Measurements from ENCODE around the gene PRKD1.

The PRKD1 gene

DNA sequence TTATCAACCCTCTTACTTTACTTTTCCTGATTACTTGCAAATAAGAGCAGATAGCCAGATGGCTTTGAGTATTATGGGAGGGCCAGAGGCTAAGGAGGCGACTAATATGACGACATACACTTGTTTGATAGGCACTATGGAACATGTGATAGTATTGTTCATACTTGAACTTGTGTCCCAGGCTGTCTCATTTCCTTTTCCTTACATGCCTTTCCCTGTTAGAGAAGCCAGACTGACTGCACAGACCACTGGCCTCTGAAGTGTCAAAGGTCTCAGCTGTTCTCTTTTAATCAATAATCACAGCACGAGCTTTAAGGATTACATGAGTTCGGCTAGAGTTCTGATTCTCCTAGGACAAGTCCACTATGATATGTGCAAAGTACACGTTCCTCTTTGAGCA, 326.0 kb downstream of the PRKD1 start:
- DNase-seq (ENCODE audit: low read depth), result peak; percentile 47

DNA sequence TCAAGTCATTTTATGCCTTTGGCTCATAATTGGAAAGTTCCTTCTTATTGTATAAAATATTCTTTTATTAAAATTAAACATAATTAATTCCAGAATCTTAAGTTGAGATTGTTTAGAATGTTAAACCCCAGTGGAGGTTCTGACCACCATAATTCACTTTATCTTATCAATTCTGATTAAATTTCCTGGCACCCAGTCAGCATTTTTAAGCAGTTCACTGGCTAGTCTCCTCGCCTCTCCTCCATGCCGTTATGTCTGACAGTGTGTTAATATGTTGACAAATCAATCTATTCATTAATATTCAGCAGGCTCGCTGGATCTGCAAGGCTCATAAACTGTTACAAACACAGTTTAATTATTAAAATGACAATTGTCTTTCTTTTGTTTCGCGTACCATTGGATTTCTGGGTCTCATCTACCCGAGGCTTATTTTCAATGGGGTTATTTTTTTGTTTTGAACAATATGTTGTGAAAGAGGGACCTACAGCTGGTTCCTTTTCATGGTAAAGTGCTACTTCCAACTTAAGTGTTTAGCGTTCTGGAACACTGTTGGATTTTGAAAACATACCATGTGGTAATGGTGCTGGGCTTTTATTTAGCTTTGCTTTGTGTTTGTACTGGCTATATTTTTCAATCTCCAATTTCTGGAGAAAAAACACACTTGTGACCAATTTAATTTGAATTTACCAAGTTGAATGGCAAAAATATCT, 339.7 kb downstream of the PRKD1 start:
- no peak for DNase-seq (ENCODE audit: low read depth)

DNA sequence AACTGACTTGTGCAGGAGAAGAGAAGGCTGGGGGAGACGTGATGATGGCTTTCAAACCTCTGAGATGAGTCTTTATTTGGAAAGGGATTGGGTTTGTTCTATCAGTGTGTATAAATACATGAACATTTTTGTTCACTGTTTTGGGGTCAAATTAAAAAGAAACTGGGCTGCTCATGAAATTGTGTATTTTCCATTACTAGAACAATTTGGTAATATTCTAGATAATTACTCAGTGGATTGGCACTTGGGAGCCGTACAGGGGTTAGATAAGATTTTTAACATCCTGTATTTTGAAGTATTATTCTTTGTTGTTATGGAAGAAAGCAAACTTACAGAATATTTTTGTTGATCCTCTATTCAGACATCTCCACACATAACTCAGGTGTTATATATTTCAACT, 340.6 kb downstream of the PRKD1 start:
- DNase-seq (ENCODE audit: low read depth), result no peak

DNA sequence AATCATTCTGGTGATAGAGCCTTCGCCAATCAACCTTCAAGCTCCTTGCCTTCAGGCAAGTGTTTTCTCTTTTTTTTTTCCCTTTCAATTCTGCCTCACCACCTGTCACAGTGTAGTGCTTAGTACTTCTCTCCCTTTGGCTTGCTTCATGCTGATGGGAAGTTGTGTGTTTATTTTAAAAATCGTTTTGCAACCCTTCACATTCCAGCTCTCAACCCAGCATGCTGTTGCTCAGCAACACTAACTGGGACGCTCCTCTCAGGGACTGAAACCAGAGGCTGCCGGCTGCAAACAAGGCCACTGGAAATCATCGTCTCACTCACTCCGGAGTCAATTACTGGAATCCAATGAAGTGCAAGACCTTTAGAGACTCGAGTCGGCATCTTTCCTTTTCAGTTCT, 342.7 kb downstream of the PRKD1 start:
- DNase-seq (ENCODE audit: low read depth), result peak; percentile 48

DNA sequence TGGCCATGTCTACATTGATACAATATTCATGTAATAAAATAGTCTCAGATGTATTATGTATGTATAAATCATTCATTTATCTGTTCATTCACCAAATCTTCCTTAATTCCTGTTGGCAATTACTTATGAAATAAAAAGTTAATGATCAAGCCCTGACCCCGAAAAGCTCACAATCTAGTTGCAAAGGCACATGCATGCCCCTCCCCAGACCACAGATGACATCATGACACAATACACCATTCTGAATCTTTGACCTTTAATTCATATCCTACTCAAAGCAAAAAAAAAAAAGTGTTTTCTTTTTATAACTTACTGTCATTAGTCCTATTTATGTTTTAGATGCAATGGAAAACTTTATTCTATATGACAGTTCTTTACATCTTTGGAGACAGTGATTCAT, 346.9 kb downstream of the PRKD1 start:
- no peak for DNase-seq (ENCODE audit: low read depth)

DNA sequence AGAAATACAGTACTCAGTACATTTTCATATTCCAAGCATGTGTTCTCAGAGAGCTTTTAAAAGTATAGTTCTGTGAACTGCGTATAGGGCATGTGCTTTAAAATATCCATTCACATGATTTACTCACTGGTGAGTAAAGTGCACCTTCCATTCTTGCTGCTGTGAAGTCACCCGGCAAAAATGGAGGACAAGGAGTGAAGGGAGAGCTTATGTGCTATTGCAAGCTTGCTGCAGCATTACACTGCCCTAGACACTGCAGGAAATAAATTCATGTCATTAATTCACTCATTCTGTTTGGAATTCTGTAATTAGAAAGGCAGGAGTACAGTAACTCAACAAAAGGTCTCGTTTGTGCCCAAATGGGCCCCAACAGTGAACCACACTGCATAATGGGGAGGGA, 347.8 kb downstream of the PRKD1 start:
- no peak for DNase-seq (ENCODE audit: low read depth)

DNA sequence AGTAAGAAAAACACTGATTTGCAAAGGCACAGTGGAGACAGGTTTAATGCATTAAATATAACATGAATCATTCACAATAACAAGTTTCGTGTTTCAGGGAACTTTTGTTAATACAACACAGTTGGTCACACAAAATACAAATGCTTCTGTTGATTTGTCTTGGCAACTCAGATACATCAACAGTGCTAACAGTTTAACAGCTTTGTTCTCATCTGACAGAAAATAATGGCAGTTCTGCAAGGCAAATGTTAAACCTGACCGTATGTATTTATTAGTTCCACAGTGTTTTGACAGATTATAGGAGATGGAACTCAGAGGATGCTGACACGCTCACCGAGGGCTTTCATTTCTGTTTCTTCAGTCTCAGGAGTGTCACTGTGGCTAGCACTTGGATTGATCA, 350.7 kb downstream of the PRKD1 start:
- no peak for DNase-seq (ENCODE audit: low read depth)

DNA sequence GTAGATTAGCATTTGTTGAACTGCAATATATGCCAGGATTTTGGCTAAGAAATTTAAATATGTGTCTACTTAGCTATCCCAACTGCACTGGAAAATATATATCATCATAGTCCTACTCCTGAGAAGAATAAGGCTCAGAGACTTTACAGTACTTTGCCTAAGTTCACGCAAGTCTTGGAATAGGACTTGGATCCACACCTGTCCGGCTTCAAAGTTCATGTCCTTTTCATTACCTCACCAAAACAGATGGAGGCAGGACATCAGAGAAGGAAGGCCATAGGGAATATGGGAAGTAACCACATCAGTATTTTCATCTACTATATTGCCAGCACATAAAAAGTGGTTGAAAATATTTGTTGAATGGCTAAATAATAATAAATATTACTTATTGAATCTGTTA, 358.5 kb downstream of the PRKD1 start:
- no peak for DNase-seq (ENCODE audit: low read depth)

DNA sequence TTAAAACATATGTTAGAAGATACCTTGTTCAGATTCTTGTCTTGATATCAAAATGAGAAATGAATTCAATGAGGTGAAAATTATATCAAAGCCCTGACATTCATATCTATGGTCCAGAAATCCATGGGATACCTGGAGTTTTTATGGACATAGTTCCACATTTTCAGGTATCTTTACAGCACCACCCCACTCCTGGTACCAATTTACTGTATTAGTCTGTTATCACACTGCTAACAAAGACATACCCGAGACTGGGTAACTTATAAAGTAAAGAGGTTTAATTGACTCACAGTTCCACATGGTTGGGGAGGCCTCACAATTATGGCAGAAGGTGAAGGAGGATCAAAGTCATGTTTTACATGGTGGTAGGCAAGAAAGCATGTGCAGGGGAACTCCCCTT, 361.5 kb downstream of the PRKD1 start:
- no peak for DNase-seq (ENCODE audit: low read depth)

DNA sequence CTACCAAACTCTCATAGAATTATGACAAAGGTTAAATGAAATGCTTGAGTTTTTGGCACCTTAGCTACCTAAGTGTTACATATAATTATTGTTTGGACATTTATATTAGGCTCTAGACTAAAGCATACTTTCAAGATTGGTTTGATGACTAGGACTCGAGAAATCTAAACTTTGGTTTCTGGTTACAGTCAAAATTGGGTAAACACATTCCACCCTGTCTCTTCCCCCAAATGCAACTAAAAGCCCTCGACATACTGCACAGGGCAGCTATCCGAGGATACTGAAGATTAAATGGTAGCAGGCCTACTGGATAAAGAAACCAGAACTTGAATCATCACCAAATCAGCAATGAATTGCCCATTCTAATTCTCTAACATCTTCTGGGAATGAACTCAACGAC, 369.1 kb downstream of the PRKD1 start:
- DNase-seq (ENCODE audit: low read depth), result no peak

DNA sequence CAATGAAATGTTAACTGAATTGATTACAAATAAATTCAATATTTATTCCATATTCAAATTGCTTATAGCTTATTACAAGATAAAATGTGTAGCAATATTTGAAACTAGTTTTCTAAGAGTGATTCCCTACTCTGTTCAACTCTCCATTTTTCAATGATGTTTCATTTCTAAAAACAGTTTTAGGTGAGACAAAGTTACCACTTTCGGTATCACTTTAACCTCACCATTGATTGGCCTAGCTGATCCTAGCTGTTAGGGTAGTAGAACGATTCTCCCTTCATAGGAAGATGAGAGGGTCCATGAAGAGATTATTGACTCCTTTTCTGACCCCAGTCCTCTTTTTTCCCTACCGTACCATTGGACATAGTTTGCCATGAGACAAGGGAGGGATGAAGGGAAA, 373.3 kb downstream of the PRKD1 start:
- DNase-seq (ENCODE audit: low read depth), result no peak

DNA sequence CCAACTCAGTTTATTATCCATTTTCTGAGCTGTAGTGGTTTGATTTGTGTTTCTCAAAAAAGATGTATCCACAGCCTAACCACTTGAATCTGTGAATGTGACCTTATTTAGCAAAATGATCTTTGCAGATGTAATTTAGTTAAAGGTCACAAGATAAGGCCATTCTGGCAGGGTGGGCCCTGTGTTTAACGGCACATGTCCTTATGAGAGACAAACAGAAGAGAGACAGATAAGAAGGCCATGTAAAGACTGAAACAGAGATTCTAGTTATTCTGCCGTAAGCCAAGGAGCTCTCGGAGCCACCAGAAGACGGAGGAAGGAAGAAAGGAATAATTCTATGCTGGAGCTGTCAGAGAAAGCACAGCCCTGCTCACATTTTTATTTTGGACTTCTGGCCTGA, 374.2 kb downstream of the PRKD1 start:
- DNase-seq (ENCODE audit: low read depth), result no peak

DNA sequence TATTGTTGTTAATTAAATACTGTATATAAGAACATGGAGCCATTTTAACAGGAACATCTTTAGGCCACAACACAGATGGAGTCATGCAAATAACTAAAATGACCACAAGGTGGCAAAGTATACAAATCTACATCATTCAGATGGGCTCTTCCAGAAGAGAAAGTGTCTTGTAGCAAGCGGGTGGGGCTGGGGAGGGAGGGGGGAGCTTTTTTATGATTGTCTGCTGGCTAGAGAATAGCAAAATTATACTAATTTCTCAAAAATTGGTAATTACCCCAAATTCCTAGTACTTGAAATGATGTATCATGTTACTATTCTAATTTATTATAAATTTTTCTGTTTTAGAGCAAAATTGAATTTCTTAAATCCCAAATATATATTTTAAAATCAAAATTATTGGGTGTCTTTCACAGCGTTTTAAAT, 378.7 kb downstream of the PRKD1 start:
- peak; percentile 79 for DNase-seq (ENCODE audit: low read depth)

DNA sequence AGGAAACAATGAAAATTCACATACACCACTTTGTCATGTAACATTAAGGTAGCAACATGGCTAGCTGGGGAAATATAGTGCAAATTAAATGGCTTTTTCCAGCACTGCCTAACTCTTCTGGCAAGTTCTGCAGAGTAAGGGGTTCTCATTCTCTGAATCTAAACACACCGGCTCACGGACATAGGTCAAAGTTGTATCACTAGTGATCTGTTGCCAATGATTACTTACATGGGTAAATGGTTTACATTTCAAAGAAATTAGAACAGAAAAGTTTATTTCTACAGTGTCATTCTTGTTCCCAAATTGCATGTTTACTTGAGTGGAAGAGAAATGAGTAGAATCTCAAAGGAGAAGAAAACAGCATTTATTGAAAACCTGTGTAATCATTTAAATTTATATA, 381.9 kb downstream of the PRKD1 start:
- DNase-seq (ENCODE audit: low read depth), result no peak

DNA sequence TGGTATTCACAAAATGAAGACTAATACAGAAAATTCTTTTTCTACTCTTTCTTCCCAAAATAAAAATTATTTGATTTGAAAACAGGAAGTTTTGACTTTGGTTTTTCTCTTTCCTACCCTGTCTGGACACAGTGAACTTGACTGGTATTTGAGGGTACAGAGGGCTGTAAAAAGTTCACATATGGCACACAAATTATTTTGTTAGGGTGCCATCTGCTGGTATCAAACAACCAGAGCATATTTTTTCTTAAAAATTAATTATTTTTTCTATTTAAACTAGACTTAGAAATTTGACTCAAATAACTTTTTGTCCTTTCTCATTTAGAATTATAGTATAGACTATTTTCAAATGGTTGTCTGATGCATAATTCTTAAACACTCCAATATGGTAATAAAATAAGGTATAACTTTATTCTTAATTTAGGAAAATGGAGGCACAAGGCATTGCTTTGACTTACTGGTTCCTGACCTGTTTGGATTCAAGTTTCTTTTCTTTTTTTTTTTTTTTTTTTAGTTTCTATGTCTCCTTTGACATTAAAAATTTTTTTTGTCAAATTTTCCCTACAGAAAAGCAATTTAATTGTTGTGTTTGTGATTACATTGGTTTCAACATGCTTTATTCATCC, 390.6 kb downstream of the PRKD1 start:
- DNase-seq (ENCODE audit: low read depth), result peak; percentile 52

DNA sequence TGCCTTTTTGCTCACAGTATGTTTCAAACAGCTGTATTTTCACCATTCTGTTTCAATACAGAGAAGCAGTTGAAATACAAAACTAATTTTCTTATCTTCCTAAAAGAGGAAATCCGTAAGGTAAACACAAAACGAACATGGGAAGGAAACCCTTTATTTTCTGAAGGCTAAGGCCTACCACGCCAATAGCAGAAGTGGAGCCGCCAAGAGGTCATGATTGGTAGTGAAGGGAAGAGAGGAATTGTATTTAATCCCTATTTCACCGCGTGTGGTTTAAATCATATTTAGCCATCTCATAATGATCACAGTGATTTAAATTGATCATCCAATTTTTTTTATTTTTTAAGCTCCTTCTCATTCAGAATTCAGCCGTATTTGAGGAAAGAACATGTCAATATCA, 398.2 kb downstream of the PRKD1 start:
- peak; percentile 56 for DNase-seq (ENCODE audit: low read depth)

DNA sequence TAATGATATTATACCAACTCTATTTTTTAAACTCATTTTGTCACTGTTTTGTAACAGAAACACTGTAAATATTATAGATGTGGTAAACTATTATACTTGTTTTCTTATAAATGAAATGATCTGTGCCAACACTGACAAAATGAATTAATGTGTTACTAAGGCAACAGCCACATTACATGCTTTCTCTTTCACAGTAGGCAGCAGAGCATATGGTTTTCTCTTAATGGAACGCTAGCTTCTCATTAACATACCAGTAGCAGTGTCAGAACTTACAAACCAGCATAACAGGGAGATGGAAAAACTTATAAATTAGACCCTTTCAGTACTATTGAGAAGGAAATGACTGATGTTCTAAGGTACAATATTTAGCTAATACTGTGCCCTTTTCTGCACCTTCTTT, 398.8 kb downstream of the PRKD1 start:
- DNase-seq (ENCODE audit: low read depth), result no peak

DNA sequence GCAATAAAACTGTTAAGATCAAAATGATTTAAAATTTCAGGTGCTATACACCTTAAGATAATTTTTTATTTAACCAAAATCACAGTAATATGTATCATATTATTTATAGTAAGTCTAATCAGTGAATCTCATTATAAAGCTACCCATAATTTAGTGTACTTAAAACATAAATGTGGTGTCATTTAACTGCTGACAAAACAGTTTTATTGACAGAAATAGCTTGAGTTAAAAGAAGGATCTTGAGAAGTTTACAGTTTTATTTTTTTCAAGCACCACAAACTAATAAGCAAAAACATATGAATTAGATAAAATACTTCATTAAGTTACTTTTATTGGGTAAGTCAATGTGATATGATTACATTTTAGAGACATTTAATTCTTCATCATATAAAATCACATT, 400.4 kb downstream of the PRKD1 start:
- no peak for DNase-seq (ENCODE audit: low read depth)
